H1 (cell line): ENCODE results near the gene GFY. TPM values are rescaled to one million over a fixed set of nuclear protein-coding genes. Genes with fewer than 3 reads are reported as not detected.

ENCODE experiments used
- CTCF ChIA-PET: fragments of 300-600 bp; sonication (Branson Sonifier 250); formaldehyde crosslinking; loops from one replicate; lab custom pipeline; 2021; ENCODE audit not compliant: partially characterized antibody; lab: Charles Lee
- POLR2A ChIA-PET: fragments of 300-600 bp; sonication (Branson Sonifier 250); formaldehyde crosslinking; loops from one replicate; lab custom pipeline; 2021; ENCODE audit warnings: inconsistent platforms; ENCODE audit not compliant: partially characterized antibody; lab: Charles Lee
- DNase-seq, 2 experiments: peaks; one replicate each; pipeline versions ENCODE4 v3.0.0 to v3.0.0-alpha.2; 2010 to 2022; ENCODE audit warnings: low spot score in 2 of 2, low read depth in 1 of 2, mixed read lengths in 1 of 2
- FAIRE-seq: peaks from 2 replicates; lab custom pipeline; 2011; peaks lifted over from hg19 to GRCh38; lab: Jason Lieb, UNC
- H2AFZ ChIP-seq: 2 replicates; pipeline ENCODE4 v1.8.1; 2012; ENCODE audit warnings: low read length, inconsistent platforms
- H2AK5ac ChIP-seq: 2 replicates; pipeline ENCODE4 v1.6.1; 2013; ENCODE audit warnings: low read depth, low read length
- H2BK120ac ChIP-seq: replicated peaks from 2 replicates; pipeline ENCODE3; 2013; ENCODE audit warnings: low read depth, low read length, inconsistent platforms
- H2BK12ac ChIP-seq: 2 replicates; pipeline ENCODE4 v1.6.1; 2013; ENCODE audit warnings: low read depth, low read length
- H2BK15ac ChIP-seq: 2 replicates; pipeline ENCODE4 v1.6.1; 2013; ENCODE audit warnings: low read length
- H2BK20ac ChIP-seq: 2 replicates; pipeline ENCODE4 v1.6.1; 2013; ENCODE audit warnings: low read length
- H2BK5ac ChIP-seq: 2 replicates; pipeline ENCODE4 v1.6.1; 2013; ENCODE audit warnings: low read depth, low read length
- H3K14ac ChIP-seq: 2 replicates; pipeline ENCODE4 v1.6.1; 2013; ENCODE audit warnings: inconsistent platforms; ENCODE audit not compliant: insufficient read length
- H3K18ac ChIP-seq: 2 replicates; pipeline ENCODE4 v1.6.1; 2013; ENCODE audit warnings: low read length; ENCODE audit errors: extremely low read depth
- H3K23ac ChIP-seq: 2 replicates; pipeline ENCODE4 v1.6.1; 2013; ENCODE audit warnings: inconsistent platforms; ENCODE audit not compliant: insufficient read length
- H3K23me2 ChIP-seq: 2 replicates; pipeline ENCODE4 v1.6.1; 2013; ENCODE audit warnings: low read depth, low read length
- H3K27ac ChIP-seq: 2 replicates; pipeline ENCODE4 v1.6.1; 2011; ENCODE audit warnings: low read depth, low read length, inconsistent platforms
- H3K27me3 ChIP-seq, 4 experiments: replicated peaks in 1 of 4; 1 replicate in 1 of 4; 2 replicates in 3 of 4; pipeline versions ENCODE4 v1.6.1 to v1.8.1; 2011 to 2013; ENCODE audit warnings: low read length in 3 of 4, mild to moderate bottlenecking in 3 of 4, inconsistent platforms in 2 of 4, mixed read lengths in 2 of 4, moderate library complexity in 1 of 4; ENCODE audit not compliant: control insufficient read depth in 3 of 4, insufficient read depth in 3 of 4; ENCODE audit errors: extremely low read depth in 1 of 4
- H3K36me3 ChIP-seq, 4 experiments: 2 replicates each; pipeline versions ENCODE4 v1.6.1 to v1.8.1; 2011 to 2013; ENCODE audit warnings: mild to moderate bottlenecking in 4 of 4, low read length in 3 of 4, moderate library complexity in 2 of 4, control low read depth in 1 of 4, inconsistent platforms in 1 of 4; ENCODE audit not compliant: insufficient read depth in 4 of 4, control insufficient read depth in 2 of 4
- H3K4ac ChIP-seq: replicated peaks from 2 replicates; pipeline ENCODE3; 2013; ENCODE audit warnings: low read length, low read depth, mixed read lengths, inconsistent platforms; ENCODE audit not compliant: insufficient read length
- H3K4me1 ChIP-seq, 4 experiments: replicated peaks in 1 of 4; 1 replicate in 1 of 4; 2 replicates in 3 of 4; pipeline versions ENCODE4 v1.6.1 to v1.8.1; 2011 to 2013; ENCODE audit warnings: low read length in 3 of 4, inconsistent platforms in 2 of 4, mixed read lengths in 1 of 4; ENCODE audit not compliant: insufficient read depth in 4 of 4, control insufficient read depth in 3 of 4
- H3K4me2 ChIP-seq, 2 experiments: 2 replicates each; pipeline versions ENCODE4 v1.6.1 to v1.8.1; 2011 to 2013; ENCODE audit warnings: low read depth in 2 of 2, low read length in 2 of 2, control low read depth in 1 of 2, inconsistent platforms in 1 of 2, mild to moderate bottlenecking in 1 of 2; ENCODE audit not compliant: insufficient read depth in 1 of 2
- H3K4me3 ChIP-seq, 4 experiments: fragments of 200-600, 300-600 bp in 1 of 4; sonication (generic), shearing (Covaris generic), sonication (Bioruptor Twin) in 1 of 4; 2 replicates each; pipeline versions ENCODE4 v1.5.1 to v1.8.1; 2011 to 2016; ENCODE audit warnings: low read length in 4 of 4, low read depth in 3 of 4, control low read depth in 2 of 4, inconsistent platforms in 2 of 4, mild to moderate bottlenecking in 2 of 4, mixed read lengths in 1 of 4, moderate library complexity in 1 of 4; ENCODE audit not compliant: insufficient read depth in 2 of 4; ENCODE audit errors: extremely low read depth in 1 of 4
- H3K56ac ChIP-seq: replicated peaks from 2 replicates; pipeline ENCODE3; 2013; ENCODE audit warnings: low read depth, mild to moderate bottlenecking, mixed read lengths, low read length, inconsistent platforms; ENCODE audit not compliant: insufficient read length
- H3K79me1 ChIP-seq: 2 replicates; pipeline ENCODE4 v1.6.1; 2013; ENCODE audit warnings: low read depth, low read length, control low read depth
- H3K79me2 ChIP-seq, 2 experiments: 2 replicates each; pipeline versions ENCODE4 v1.6.1 to v1.8.1; 2012 to 2013; ENCODE audit warnings: low read length in 2 of 2, mild to moderate bottlenecking in 2 of 2, inconsistent platforms in 1 of 2; ENCODE audit not compliant: insufficient read depth in 2 of 2, control insufficient read depth in 1 of 2
- H3K9ac ChIP-seq, 4 experiments: replicated peaks in 1 of 4; 1 replicate in 1 of 4; 2 replicates in 3 of 4; pipeline versions ENCODE4 v1.6.1 to v1.8.1; 2011 to 2013; ENCODE audit warnings: low read depth in 3 of 4, low read length in 3 of 4, control low read depth in 2 of 4, mild to moderate bottlenecking in 2 of 4, moderate library complexity in 2 of 4, inconsistent platforms in 1 of 4; ENCODE audit errors: extremely low read depth in 1 of 4
- H3K9me3 ChIP-seq, 2 experiments: 2 replicates each; pipeline versions ENCODE4 v1.6.1 to v1.8.1; 2012 to 2013; ENCODE audit warnings: mild to moderate bottlenecking in 2 of 2, moderate library complexity in 2 of 2, control low read depth in 1 of 2, inconsistent platforms in 1 of 2, low read depth in 1 of 2, low read length in 1 of 2, mixed read lengths in 1 of 2; ENCODE audit not compliant: insufficient read depth in 2 of 2
- H4K20me1 ChIP-seq, 2 experiments: replicated peaks in 1 of 2; 2 replicates each; pipeline versions ENCODE3 to v1.8.1; 2011 to 2013; ENCODE audit warnings: inconsistent platforms in 2 of 2, low read length in 2 of 2, mild to moderate bottlenecking in 1 of 2; ENCODE audit not compliant: insufficient read depth in 2 of 2, control insufficient read depth in 1 of 2
- H4K5ac ChIP-seq: 2 replicates; pipeline ENCODE4 v1.6.1; 2013; ENCODE audit warnings: low read length, low read depth, mixed read lengths, inconsistent platforms; ENCODE audit not compliant: insufficient read length
- H4K8ac ChIP-seq: 2 replicates; pipeline ENCODE4 v1.8.0; 2013; ENCODE audit warnings: mild to moderate bottlenecking, moderate library complexity, low read length, inconsistent platforms; ENCODE audit not compliant: insufficient read depth; ENCODE audit errors: extremely low read depth
- H4K91ac ChIP-seq: replicated peaks from 2 replicates; pipeline ENCODE3; 2013; ENCODE audit warnings: low read length, mixed read lengths, inconsistent platforms; ENCODE audit not compliant: insufficient read length
- ASH2L ChIP-seq: fragments of 200-600, 300-600 bp; sonication (generic); IDR thresholded peaks from one replicate; pipeline ENCODE4 v1.7.1; 2017; ENCODE audit warnings: low read length
- KDM4A ChIP-seq: IDR thresholded peaks from one replicate; pipeline ENCODE4 v1.7.1; 2012; ENCODE audit warnings: low read depth, mild to moderate bottlenecking, moderate library complexity, low read length, inconsistent platforms; ENCODE audit not compliant: severe bottlenecking
- SIX5 ChIP-seq: IDR thresholded peaks from 2 replicates; pipeline ENCODE4 v1.6.1; 2011; ENCODE audit warnings: mild to moderate bottlenecking, low read depth, low read length
- WGBS, 2 experiments: shearing (Covaris generic) in 1 of 2; methylation state at CpG; one replicate each; pipeline versions ENCODE4 v1.1.6 to v1.1.7; 2013 to 2015; ENCODE audit warnings: low lambda C conversion rate in 2 of 2, mixed read lengths in 2 of 2, inconsistent platforms in 1 of 2, low coverage in 1 of 2, missing lambda C conversion rate in 1 of 2; ENCODE audit not compliant: insufficient replicate concordance in 2 of 2, insufficient coverage in 1 of 2, insufficient read length in 1 of 2; ENCODE audit errors: extremely low coverage in 1 of 2, missing lambda C conversion rate in 1 of 2; 5-methylcytosine and 5-hydroxymethylcytosine counted together
- polyA plus RNA-seq, 7 experiments: library from polyadenylated mRNA; depleted of rRNA in 3 of 7; stranded (reverse) in 5 of 7; unstranded in 2 of 7; fragments of >200 nt in 5 of 7; fragments of 200-250 nt in 2 of 7; gene quantifications; 1 replicate in 5 of 7; 2 replicates in 1 of 7; 4 replicates in 1 of 7; pipeline versions ENCODE4 v1.2.1 to v1.2.3, GENCODE V29; 2011 to 2013; ENCODE audit warnings: missing spikeins in 2 of 7, mixed read lengths in 2 of 7
- total RNA-seq: library from RNA; stranded (reverse); fragmentation: NEBNext Ultra II Directional; extraction: Animal tissue kit (Norgen Biotek cat#: 25700); gene quantifications from 2 replicates; pipeline ENCODE4 v1.2.1, GENCODE V29; 2021

The GFY gene
- total and polyA plus RNA-seq, 2 of the 8 experiments (the other 6 are each of a cell fraction or from before 2014, with no cell fraction given), result 0.68 to 0.93 TPM

- H3K4ac ChIP-seq, result no peak overlapping the region
- H3K18ac ChIP-seq, result peak overlapping the region; percentile 3; the same call in 1 of the 2 replicates
- no peak overlapping the region for H4K8ac ChIP-seq
- H2BK20ac ChIP-seq, result no peak overlapping the region
- H4K5ac ChIP-seq, result no peak overlapping the region
- H3K27ac ChIP-seq, result no peak overlapping the region
- H3K9me3 ChIP-seq, result no peaks in the 10 kb centered on the region
- no peak overlapping the region for H2AK5ac ChIP-seq
- POLR2A ChIA-PET, result interaction anchor here (1.0 to 4.1 kb wide), 7 partner anchors 10 to 235 kb away, joined by 3 to 13 read pairs (median 3); partner anchors contain the start of genes ALDH16A1, PIH1D1 and PRMT1
- H2BK120ac ChIP-seq, result no peak overlapping the region
- H3K14ac ChIP-seq, result no peak overlapping the region
- no peak overlapping the region for H2BK15ac ChIP-seq
- H4K20me1 ChIP-seq, result peaks cover 3% of the 10 kb centered on the region in 2 experiments
- 0 out of 2 replicates have a peak overlapping the region, but pooled peaks have one; percentile 5 for H2BK12ac ChIP-seq
- TF ChIP-seq KDM4A (peak; percentile 43), SIX5 (no peak), ASH2L (peak; percentile 43)
- H3K4me3 ChIP-seq, result peak overlapping the region; percentile 36 to 57 (median 44); a peak in 6 of 8 replicates
- peaks cover 5 to 8% (median 6%) of the 10 kb centered on the region in 4 experiments; a peak in 6 of 8 replicates for H3K36me3 ChIP-seq
- 21% methylated on average over 14 of the region's 14 CpGs; no CpG with 5 or more reads in 1 of the 2 experiments for WGBS, 2 experiments
- peaks cover 0 to 5% (median 3%) of the 10 kb centered on the region in 4 experiments; a peak in 3 of 7 replicates for H3K4me1 ChIP-seq
- H3K27me3 ChIP-seq, result peaks cover 21 to 41% (median 39%) of the 10 kb centered on the region in 4 experiments
- H3K4me2 ChIP-seq, result peak overlapping the region; percentile 53 to 73
- H4K91ac ChIP-seq, result no peak overlapping the region
- H2BK5ac ChIP-seq, result no peak overlapping the region
- no peaks in the 10 kb centered on the region for H3K79me2 ChIP-seq
- FAIRE-seq, result no peak
- no peak overlapping the region for H3K56ac ChIP-seq
- no peaks in the 10 kb centered on the region for H3K79me1 ChIP-seq
- no peak overlapping the region for H3K9ac ChIP-seq
- H3K23ac ChIP-seq, result no peak overlapping the region
- no peak for DNase-seq
- peaks cover 18% of the 10 kb centered on the region; the same call in 1 of the 2 replicates for H3K23me2 ChIP-seq
- CTCF ChIA-PET, result interaction anchor here (0.9 to 7.9 kb wide), 9 partner anchors 9 to 75 kb away, joined by 3 to 88 read pairs (median 7); partner anchors contain the start of genes GFY and PIH1D1
- no peak overlapping the region for H2AFZ ChIP-seq
Observed at GRCh38 chr19:49441960-49442350, 16.8 kb downstream of the GFY start.
